Fibroblast of skin of right quadriceps (primary cell): ENCODE results near the gene FEV.
"Not testable (repeated sequence)": the region's sequence is repeated elsewhere in the genome, so short reads cannot be mapped to it uniquely, and the experiment has no call there.

ENCODE experiments used
- DNase-seq: peaks from one replicate; pipeline ENCODE4 v3.0.0-alpha.2; 2013

FEV gene

GRCh38 chr2:218963601-218964000 lies 21.4 kb downstream of the FEV start:
- no peak for DNase-seq

DNA sequence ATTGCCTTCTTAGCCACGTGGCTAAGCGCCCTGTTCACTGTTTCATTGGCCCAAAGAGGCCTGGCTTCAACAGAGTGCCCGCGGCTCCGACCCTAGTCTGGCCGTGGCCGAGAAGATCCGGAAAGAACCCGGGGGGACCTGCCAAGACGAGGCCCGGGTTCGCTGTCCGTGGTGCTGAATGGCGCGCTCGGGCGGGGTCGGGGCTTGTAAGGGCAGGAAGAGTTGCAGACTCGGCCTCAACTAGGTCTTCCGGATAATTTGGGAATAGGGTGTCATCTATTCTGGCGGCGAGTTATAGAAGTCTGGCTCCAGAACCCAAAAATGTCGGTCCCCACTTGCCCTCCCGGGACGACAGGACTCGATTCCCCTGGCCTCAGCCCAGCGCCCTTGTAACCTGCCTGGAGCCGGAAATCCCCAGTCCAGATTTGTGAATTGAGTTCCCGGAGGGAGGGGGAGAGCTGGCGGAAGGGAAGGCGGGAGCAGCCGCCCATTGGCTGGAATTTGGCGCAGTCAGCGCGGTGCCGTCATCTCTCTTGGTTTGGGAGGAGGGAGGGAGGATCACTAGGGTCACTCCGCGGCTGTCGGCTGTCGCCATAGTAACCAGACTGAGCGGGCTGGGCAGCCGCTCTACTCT lies 22.0 kb downstream of the FEV start:
- peak; percentile 45 for DNase-seq

DNA sequence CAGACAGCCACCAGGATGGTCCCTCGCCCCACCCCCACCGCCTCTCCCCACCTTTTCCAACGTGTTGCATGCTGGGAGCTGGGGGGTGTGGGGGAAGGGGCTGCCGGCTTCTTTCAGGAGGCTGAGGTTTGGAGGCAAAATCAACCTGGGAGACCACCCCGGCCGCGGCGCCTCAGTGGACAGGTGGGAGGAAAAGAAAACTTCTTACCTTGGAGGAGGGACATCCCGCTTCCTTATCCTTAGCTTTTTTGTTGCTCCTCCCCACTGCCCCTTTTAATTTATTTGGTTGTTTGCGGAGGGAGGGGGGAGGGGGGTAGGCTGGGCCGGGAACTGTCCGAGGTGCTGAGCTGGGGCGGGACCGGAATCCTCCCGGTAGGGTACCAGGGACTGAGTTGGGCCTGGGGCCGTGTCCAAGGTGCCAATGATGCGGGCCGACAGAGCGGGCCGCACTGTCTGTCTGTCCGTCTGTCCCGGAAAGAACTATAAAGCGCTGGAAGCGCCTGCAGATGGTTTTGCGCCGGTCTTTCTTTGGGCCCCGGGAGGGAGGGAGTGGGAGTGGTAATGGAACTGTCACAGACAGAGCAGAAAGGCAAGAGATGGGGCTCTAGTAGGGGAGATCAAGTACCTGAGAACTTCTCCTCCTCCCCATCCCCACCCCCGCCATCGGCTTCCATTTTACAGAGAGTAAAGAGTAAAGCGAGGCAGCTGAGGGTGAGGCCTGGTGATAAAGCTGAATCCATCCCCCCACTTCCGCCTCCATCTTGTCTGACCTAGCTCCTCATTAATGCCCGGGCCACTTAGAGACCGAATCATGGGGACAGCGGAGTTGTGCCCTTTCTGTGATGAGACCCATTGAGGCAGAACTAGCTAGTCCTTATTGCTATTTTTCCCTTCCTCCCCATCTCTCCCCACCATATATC lies 23.1 kb downstream of the FEV start:
- no peak for DNase-seq

GRCh38 chr2:218961229-218961628 lies 23.8 kb downstream of the FEV start:
- no peak for DNase-seq

- DNase-seq = no peak
Measured at GRCh38 chr2:218960309-218961165, 24.4 kb downstream of the FEV start.

- no peak for DNase-seq
Measured at GRCh38 chr2:218959761-218960308, 25.1 kb downstream of the FEV start.

DNA sequence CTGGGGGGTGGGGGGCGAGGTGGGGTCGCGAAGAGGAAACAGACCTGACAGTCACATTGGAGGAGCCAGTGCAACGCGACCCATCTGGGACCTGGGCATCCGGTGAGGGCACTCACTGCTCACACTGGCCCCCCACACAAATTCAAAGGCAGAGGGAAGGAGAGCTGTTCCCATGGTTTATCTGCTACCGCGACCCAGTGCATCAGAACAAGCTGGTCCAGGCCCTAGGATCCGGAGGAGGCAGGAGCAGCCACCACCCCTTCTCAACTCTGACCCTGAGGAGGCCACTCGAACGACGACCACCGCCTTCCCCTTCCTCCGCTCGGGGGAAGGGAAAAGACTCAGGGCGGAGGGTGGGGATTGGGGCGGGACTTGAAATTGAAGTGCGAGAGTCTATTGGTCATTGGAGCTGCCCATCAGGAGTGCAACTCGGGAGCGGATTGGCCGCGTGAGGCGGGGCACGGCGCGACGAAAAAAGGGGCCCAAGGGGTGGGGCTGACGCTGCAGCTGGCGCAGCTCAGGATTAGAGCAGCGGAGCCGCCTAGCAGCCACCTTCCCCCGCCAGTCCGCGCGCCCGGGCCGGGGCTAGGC lies 25.7 kb downstream of the FEV start, which contains the start of gene CDK5R2:
Gene CDK5R2, plus strand, starts transcription at position 526 of the 591 bp plus-strand sequence. CDS start 155 bp downstream, outside the sequence.
- peak; percentile 77 for DNase-seq

DNA sequence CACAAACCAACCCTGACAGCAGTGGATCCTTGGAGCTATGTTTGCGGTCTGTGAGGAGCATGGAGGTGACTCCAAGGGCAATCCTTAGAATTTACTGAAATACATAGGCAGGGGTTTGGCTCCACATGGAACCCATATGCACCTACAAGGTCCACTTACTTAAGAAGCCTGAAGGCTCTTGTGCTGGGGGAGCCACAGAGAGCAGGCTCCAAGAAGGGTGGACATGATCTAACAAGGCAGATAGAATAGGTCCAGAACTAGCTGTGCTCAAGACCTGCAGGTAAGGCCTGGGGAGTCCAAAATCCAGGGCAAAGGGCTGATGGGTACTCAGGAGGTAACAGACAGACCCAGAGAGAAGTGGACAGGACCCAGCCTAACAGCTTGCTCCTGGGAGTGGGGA lies 26.7 kb downstream of the FEV start:
- no peak for DNase-seq

DNA sequence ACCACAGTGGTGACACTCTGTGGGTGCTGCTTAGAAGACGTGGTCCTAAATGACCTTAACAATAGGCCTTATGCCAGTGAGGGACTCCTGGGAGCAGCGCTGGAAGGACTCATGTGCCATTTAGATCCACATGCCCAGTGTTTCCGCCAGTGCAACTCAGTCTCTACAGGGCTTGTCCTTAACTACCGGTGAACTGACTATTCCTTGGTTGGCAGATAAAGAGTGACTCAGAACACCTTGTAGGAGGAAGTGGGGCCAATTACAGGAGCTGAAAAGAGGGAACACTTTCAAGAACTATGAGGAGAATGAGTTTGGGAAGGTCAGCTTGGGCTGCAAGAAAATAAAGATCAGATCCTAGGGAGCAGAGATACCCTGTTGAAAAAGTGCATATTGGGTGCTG lies 27.3 kb downstream of the FEV start:
- DNase-seq = no peak

DNA sequence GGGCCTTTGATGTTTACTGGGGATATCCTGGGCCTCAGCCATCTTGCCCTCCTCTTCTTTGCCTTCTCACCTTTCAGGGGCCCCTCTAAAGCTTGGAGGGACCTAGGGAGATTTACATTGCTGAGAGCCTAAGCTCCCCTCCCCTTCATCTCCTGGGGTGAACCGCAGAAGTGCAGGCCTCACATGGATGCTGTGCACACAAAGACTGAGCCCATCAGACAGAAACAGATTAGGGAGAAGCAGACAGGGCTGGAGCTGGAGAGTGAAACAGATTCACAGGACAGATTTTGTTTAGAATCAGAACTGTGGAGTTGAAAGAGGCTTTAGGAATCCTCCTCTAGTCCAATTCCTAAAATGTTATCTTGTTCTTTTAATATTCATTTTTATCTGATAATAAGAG lies 28.9 kb downstream of the FEV start:
- no peak for DNase-seq

DNA sequence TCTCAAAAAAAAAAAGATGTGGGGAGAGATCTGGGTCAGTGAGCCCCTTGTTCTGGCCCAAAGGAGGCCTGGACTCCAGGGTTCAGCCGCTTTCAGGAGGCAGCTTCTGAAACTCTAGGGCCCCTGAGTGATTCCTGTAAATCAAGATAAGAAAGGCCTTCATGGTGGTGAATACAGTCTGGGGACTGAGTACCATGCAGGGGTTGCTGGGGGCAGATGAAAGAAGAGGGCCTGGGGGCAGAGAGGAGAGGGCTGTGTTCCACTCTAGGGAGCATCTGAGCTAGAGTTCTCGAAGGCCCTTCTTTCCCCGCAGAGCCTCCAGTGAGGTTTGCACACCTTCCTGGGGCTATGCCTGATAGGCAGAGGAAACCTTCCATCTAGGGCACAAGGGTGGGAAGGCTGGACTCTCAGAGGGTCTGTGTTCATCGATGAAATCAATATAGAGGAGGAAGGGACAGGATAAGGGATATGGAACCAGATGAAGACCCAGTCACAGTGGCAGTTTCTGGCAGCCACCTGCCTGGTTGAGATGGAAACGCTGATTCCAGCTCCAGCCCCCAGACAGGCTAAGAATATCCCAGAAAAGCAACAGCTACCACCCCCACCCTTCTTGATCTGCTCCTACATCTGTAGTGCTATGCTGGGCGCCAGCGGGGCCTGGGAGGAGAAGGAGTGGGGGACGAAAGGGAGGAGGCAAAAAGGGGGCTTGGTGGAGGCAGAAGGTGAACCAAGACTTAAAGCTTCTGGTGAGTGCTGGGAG lies 30.3 kb downstream of the FEV start:
- DNase-seq = no peak

DNA sequence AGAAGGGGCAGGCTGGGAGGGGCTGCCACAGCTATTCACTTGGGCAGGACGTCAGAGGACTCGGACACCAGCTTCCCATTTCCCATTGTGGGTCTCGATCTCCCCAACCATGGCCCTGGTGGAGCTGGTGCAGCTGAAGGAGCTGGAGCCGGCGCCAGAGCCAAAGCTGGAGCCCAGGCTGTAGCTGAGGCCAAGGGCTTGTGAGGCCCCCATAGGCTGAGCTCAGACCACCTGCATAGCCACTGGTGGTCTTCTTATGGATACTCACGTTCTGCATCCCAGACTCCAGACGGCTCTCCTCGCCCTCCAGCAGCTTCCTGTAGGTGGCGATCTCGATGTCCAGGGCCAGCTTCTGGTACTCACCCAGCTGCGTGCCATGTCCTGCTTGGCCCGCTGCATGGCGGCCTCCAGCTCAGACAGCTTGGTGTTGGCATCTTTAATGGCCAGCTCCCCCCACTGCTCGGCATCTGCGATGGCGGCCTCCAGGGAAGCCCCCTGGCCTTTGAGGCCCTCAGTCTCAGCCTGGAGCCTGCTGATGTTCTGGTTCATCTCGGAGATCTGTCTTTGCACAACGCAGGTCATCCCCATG lies 31.5 kb downstream of the FEV start:
- DNase-seq = no peak

- no peak for DNase-seq
Measured at GRCh38 chr2:218952160-218952559, 32.8 kb downstream of the FEV start.

GRCh38 chr2:218946621-218947020 lies 38.4 kb downstream of the FEV start:
- DNase-seq = no peak

DNA sequence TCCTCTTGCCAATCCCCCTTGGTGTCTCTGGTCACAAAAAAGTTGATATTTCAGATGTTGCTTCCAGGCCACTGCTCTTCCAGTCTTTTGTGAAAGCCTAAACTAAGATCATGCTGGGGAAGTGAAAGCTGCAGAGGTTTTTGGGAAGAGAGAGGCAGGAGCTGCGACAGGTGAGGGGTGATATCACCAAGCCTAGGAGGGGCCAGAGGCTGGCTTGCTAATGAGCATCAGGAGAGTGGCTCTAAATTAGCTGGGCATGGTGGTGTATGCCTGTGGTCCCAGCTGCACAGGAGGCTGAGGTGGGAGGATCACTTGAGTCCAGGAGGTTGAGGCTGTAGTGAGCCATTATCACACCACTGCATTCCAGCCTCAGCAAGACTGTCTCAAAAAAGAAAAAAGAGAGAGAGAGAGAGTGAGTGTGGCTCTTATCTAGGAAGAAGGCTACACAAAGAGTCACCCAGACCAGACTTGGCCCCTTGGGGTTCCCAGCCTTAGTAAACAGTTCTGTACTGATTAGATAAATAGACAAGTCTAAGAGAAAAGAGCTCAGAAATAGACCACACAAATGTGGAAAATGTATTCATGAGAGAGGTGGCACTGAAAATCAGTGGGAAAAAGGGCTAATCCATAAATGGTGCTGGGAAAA lies 40.1 kb downstream of the FEV start:
- no peak for DNase-seq

DNA sequence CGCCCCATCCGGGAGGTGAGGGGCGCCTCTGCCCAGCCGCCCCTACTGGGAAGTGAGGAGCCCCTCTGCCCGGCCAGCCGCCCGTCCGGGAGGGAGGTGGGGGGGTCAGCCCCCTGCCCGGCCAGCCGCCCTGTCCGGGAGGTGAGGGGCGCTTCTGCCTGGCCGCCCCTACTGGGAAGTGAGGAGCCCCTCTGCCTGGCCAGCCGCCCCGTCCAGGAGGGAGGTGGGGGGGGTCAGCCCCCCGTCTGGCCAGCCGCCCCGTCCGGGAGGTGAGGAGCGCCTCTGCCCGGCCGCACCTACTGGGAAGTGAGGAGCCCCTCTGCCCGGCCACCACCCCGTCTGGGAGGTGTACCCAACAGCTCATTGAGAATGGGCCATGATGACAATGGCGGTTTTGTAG lies 53.2 kb downstream of the FEV start:
- not testable (repeated sequence) for DNase-seq
